ENCODE measurements around the gene FBXL13. TPM values are rescaled to one million over a fixed set of nuclear protein-coding genes. Genes with fewer than 3 reads are reported as not detected.

FBXL13 gene
- total and polyA plus RNA-seq, 4 donors: 1.00 to 2.6 (median 1.4) TPM; not detected in 1

DNA sequence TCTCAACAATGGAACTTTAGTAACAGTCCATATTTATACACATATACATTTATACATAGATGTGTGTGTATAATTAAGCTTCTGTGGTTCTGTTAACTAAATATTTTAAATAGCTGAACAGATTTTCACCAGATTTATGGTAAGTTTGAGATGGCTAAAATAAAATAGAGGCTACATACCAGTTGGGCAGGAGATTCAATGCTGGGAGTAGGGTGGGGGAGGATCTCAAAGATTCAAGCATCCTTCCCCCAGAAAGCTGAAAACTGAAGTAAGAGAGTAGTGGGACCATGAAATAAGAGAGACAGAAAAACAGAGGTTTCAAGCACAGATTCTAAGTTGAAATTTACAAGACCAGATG is 147.8 kb downstream of the FBXL13 start:
- Histone ChIP-seq H3K36me3 (ENCODE audit: control insufficient read depth in 1 of 2, insufficient read depth in 2 of 2, low read length in 1 of 2) (no peaks in the 10 kb centered on the region), H3K4me1 (ENCODE audit: control insufficient read depth in 1 of 2, insufficient read depth in 2 of 2, low read length in 2 of 2) (peaks cover 4 to 9% of the 10 kb centered on the region in 2 donors), H3K27ac (ENCODE audit: low read depth in 1 of 2, low read length in 2 of 2) (no peak overlapping the region), H3K9me3 (ENCODE audit: control insufficient read depth, low read length) (no peaks in the 10 kb centered on the region), H3K4me3 (ENCODE audit: low read length in 2 of 2) (no peak overlapping the region), H3K27me3 (ENCODE audit: control insufficient read depth in 1 of 2, insufficient read depth in 2 of 2, low read length in 1 of 2) (no peaks in the 10 kb centered on the region)
- no peak for ATAC-seq (ENCODE audit: low FRiP score)
- intact Hi-C loops (cut with DNase I): no loop called here
- DNase-seq: no peak

DNA sequence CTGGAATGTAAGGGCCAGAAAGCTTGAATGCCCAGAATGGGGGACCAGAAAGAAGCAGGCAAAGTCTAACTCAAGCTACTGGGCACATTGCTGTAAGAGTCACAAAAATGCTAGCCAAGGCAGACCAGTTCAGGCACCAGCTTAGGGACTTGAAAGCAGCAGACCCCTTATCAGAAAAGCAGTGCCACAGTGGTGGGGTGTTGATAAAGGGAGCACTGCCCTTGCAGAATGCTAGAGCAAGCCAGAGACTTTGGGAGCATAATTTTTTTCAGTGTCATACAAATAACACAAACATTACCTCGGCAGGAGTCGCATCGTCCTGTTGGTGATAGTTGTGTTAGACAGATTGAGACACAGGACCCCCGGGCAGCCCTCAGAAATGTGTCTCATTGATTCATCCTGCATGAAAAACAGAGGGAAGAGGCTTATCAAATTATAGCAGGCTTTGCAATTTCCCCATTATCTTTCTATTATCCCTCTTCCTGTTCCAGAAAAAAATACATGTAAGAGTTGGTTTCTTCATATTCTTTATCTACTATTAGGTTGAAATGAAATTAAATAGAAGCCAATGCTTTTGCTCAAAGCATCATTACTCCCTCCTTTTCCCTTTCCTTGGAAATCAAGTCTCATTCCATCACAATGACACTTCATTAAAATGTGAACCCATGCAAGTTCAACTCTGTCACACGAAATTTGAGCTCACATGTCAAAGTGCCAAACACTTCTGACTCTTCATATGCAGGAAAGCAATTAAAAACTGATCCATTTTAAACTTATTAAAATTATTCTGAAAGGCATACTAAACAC is 148.4 kb downstream of the FBXL13 start:
- ATAC-seq (ENCODE audit: low FRiP score) (no peak), DNase-seq (no peak)
- Histone ChIP-seq H3K27me3 (ENCODE audit: control insufficient read depth in 1 of 2, insufficient read depth in 2 of 2, low read length in 1 of 2) (no peaks in the 10 kb centered on the region), H3K4me3 (ENCODE audit: low read length in 2 of 2) (no peak overlapping the region), H3K4me1 (ENCODE audit: control insufficient read depth in 1 of 2, insufficient read depth in 2 of 2, low read length in 2 of 2) (peaks cover 4 to 9% of the 10 kb centered on the region in 2 donors), H3K27ac (ENCODE audit: low read depth in 1 of 2, low read length in 2 of 2) (peak overlapping the region in 1 of 2 donors; percentile 63), H3K36me3 (ENCODE audit: control insufficient read depth in 1 of 2, insufficient read depth in 2 of 2, low read length in 1 of 2) (no peaks in the 10 kb centered on the region), H3K9me3 (ENCODE audit: control insufficient read depth, low read length) (no peaks in the 10 kb centered on the region)
- WGBS, 2 donors: 19 to 23% methylated on average over 5 of the region's 5 CpGs
- intact Hi-C loops (cut with DNase I): no loop called here

DNA sequence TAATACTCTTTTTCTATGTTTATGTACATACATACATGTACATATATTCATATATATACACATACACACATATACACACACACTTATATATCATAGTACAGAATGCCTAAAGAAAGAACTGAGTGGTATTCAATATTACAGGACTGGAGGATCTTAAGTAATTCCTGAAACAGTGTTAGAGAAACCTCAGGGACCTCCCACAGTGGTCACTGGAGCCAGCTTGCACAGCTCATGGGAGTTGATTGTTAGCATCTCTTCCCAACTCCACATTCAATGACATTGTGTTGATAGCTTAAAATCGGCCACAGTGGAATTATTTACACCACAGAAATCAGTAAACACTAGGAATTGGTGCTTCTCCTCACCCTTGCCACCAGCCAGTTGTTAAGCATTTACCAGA is 155.8 kb downstream of the FBXL13 start:
- WGBS, 2 donors: 8 to 13% methylated on average over 1 of the region's 1 CpG
- H3K27ac ChIP-seq (ENCODE audit: low read depth in 1 of 2, low read length in 2 of 2): no peak overlapping the region
- ATAC-seq (ENCODE audit: low FRiP score) (no peak), DNase-seq (no peak)
- H3K36me3 ChIP-seq (ENCODE audit: control insufficient read depth in 1 of 2, insufficient read depth in 2 of 2, low read length in 1 of 2): no peaks in the 10 kb centered on the region
- H3K4me3 ChIP-seq (ENCODE audit: low read length in 2 of 2): no peak overlapping the region
- H3K9me3 ChIP-seq (ENCODE audit: control insufficient read depth, low read length): no peaks in the 10 kb centered on the region
- peaks cover 9% of the 10 kb centered on the region in 2 donors for H3K4me1 ChIP-seq (ENCODE audit: control insufficient read depth in 1 of 2, insufficient read depth in 2 of 2, low read length in 2 of 2)
- no peaks in the 10 kb centered on the region for H3K27me3 ChIP-seq (ENCODE audit: control insufficient read depth in 1 of 2, insufficient read depth in 2 of 2, low read length in 1 of 2)
- intact Hi-C loops (cut with DNase I): loop anchor here (10.0 kb wide), 2 partner anchors 136 to 146 kb away; no protein-coding TSS in a partner anchor

DNA sequence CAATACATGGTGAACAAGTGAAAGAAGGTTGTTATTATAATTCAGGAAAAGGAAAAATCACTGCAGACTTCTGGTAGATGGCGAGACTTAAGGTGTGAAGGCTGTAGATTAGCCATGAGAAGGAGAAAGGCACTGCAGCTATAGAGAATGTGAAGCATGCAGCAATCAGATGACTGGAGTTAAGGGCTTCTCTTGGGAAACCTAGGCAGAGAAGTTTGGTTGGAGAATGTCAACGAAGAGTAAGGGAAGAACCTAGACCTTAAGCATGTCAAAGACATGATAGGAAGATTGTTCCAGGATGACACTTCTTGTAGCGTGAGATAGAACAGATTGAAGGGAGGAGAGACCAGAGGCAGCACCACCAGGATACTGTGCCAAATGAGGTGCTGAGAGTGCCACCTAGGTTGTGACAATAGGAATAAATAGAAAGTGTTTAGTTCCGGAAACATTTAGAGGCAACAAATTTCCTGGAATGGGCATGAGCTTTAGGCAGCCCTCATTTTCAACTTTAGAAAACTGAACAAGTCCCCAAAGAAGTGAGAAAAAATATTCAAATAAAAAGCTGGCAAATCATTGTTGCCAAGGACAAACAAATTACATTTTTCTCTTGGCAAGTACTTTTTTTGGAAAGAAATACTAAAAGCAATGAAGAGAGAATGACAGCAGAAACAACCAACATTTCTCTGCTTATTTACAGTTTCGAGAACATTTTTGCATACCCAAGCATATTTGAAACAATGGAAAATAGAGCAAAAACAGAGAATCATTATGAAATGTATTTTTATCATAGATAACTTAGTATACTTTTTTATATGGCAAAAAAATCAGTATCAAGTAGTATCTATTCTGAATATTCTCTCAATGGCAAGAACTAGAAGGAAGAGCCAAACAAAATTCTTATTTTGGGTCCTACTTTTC is 156.9 kb downstream of the FBXL13 start:
- DNase-seq (no peak), ATAC-seq (ENCODE audit: low FRiP score) (no peak)
- no peaks in the 10 kb centered on the region for H3K36me3 ChIP-seq (ENCODE audit: control insufficient read depth in 1 of 2, insufficient read depth in 2 of 2, low read length in 1 of 2)
- no peaks in the 10 kb centered on the region for H3K9me3 ChIP-seq (ENCODE audit: control insufficient read depth, low read length)
- H3K27me3 ChIP-seq (ENCODE audit: control insufficient read depth in 1 of 2, insufficient read depth in 2 of 2, low read length in 1 of 2): no peaks in the 10 kb centered on the region
- H3K27ac ChIP-seq (ENCODE audit: low read depth in 1 of 2, low read length in 2 of 2): peak overlapping the region in 1 of 2 donors; percentile 71
- H3K4me3 ChIP-seq (ENCODE audit: low read length in 2 of 2): no peak overlapping the region
- 25 to 29% methylated on average over 5 of the region's 5 CpGs for whole genome bisulfite sequencing, 2 donors
- peaks cover 9% of the 10 kb centered on the region in 2 donors for H3K4me1 ChIP-seq (ENCODE audit: control insufficient read depth in 1 of 2, insufficient read depth in 2 of 2, low read length in 2 of 2)
- intact Hi-C loops (cut with DNase I): loop anchor here (10.0 kb wide), 2 partner anchors 137 to 147 kb away; no protein-coding TSS in a partner anchor

DNA sequence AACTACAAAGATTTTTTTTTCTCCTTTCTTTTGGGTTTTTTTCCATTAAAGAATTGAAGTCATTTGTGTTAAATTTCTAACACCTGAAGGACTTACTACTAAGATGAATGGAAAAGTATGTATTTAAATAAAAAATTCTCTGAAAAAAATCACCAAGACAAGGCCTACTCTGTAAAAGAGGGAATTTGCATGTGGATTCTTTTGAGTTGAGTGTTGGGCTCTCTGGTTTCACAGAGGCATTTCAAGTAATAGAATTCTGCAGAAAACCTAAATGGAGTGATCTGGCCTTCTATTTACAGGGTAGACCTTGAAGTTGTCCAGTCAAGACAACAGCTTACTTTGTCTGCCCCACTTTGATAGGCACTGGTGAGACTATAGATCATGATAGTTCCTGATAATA is 157.7 kb downstream of the FBXL13 start:
- no peaks in the 10 kb centered on the region for H3K9me3 ChIP-seq (ENCODE audit: control insufficient read depth, low read length)
- H3K36me3 ChIP-seq (ENCODE audit: control insufficient read depth in 1 of 2, insufficient read depth in 2 of 2, low read length in 1 of 2): no peaks in the 10 kb centered on the region
- intact Hi-C loops (cut with DNase I): loop anchor here (10.0 kb wide), 2 partner anchors 138 to 148 kb away; no protein-coding TSS in a partner anchor
- H3K27me3 ChIP-seq (ENCODE audit: control insufficient read depth in 1 of 2, insufficient read depth in 2 of 2, low read length in 1 of 2): no peaks in the 10 kb centered on the region
- ATAC-seq (ENCODE audit: low FRiP score) (no peak), DNase-seq (no peak)
- H3K27ac ChIP-seq (ENCODE audit: low read depth in 1 of 2, low read length in 2 of 2): no peak overlapping the region
- peaks cover 9% of the 10 kb centered on the region in 2 donors for H3K4me1 ChIP-seq (ENCODE audit: control insufficient read depth in 1 of 2, insufficient read depth in 2 of 2, low read length in 2 of 2)
- no peak overlapping the region for H3K4me3 ChIP-seq (ENCODE audit: low read length in 2 of 2)

DNA sequence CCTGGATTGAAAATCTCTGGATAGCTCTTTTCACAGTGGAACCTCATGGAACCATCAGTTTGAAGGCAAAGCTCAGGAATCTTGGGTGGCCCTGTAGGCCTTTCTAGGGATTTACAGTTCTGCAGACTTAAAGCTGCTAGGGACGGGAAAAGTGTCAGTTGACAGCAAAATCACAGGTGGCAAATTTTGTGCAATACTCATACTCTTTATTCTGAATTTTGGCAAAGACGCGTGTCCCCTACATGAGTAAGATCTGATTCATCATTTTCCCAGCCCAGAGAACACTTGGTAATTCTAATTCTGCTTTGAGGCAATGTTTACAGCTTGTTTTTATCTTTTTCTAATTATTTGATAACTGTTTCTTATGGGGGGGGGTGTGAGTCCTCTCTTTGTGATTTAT is 158.2 kb downstream of the FBXL13 start:
- ATAC-seq (ENCODE audit: low FRiP score) (no peak), DNase-seq (no peak)
- no peaks in the 10 kb centered on the region for H3K27me3 ChIP-seq (ENCODE audit: control insufficient read depth in 1 of 2, insufficient read depth in 2 of 2, low read length in 1 of 2)
- WGBS, 2 donors: 7 to 9% methylated on average over 3 of the region's 3 CpGs
- H3K4me1 ChIP-seq (ENCODE audit: control insufficient read depth in 1 of 2, insufficient read depth in 2 of 2, low read length in 2 of 2): peaks cover 9% of the 10 kb centered on the region in 2 donors
- peak overlapping the region in 1 of 2 donors; percentile 40 for H3K27ac ChIP-seq (ENCODE audit: low read depth in 1 of 2, low read length in 2 of 2)
- no peaks in the 10 kb centered on the region for H3K9me3 ChIP-seq (ENCODE audit: control insufficient read depth, low read length)
- no peak overlapping the region for H3K4me3 ChIP-seq (ENCODE audit: low read length in 2 of 2)
- H3K36me3 ChIP-seq (ENCODE audit: control insufficient read depth in 1 of 2, insufficient read depth in 2 of 2, low read length in 1 of 2): no peaks in the 10 kb centered on the region
- intact Hi-C loops (cut with DNase I): loop anchor here (10.0 kb wide), 2 partner anchors 138 to 148 kb away; no protein-coding TSS in a partner anchor

DNA sequence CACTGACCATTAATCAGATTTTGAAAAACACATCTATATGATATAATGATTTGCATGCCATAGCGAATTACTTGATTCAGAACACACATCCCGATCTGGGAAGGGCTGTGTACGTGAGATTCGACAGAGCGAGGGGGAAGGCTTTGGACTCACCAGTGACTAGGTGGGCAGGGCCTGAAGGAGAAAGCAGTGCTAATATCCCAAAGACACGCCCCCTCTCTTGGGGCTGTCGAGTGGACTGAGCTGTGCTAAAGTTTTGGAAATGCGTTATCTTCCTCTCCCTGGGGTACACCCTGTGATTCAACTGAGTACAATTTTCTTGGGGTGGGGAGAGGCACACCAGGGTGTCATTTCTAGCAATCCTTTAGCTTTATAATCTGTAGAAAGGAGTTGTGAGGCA is 160.0 kb downstream of the FBXL13 start:
- H3K4me3 ChIP-seq (ENCODE audit: low read length in 2 of 2): peak overlapping the region; percentile 59 to 65
- ATAC-seq (ENCODE audit: low FRiP score): peak; percentile 93
- no peaks in the 10 kb centered on the region for H3K36me3 ChIP-seq (ENCODE audit: control insufficient read depth in 1 of 2, insufficient read depth in 2 of 2, low read length in 1 of 2)
- no peaks in the 10 kb centered on the region for H3K9me3 ChIP-seq (ENCODE audit: control insufficient read depth, low read length)
- intact Hi-C loops (cut with DNase I): loop anchor here (10.0 kb wide), 2 partner anchors 140 to 150 kb away; no protein-coding TSS in a partner anchor
- H3K4me1 ChIP-seq (ENCODE audit: control insufficient read depth in 1 of 2, insufficient read depth in 2 of 2, low read length in 2 of 2): peaks cover 9% of the 10 kb centered on the region in 2 donors
- DNase-seq: peak; percentile 81 to 87
- H3K27ac ChIP-seq (ENCODE audit: low read depth in 1 of 2, low read length in 2 of 2): peak overlapping the region in 1 of 2 donors; percentile 89
- 9 to 11% methylated on average over 8 of the region's 8 CpGs for WGBS, 2 donors
- H3K27me3 ChIP-seq (ENCODE audit: control insufficient read depth in 1 of 2, insufficient read depth in 2 of 2, low read length in 1 of 2): no peaks in the 10 kb centered on the region

DNA sequence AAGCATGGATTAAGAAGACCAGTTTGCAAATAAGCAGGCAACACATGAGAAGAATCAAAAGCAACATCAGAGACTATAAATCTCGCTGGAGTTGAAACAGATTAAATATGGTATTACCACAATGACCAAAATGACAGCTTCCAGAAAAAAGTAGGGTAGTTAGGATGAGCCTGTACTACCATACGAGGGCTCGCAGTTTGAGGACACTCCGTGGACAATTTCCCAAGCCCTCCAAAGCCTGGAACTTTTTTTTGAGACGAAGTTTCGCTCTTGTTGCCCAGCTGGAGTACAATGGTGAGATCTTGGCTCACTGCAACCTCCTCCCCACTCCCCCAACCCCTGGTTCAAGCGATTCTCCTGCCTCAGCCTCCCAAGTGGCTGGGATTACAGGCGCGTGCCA is 160.8 kb downstream of the FBXL13 start:
- Histone ChIP-seq H3K27ac (ENCODE audit: low read depth in 1 of 2, low read length in 2 of 2) (peak overlapping the region in 1 of 2 donors; percentile 64), H3K9me3 (ENCODE audit: control insufficient read depth, low read length) (no peaks in the 10 kb centered on the region), H3K4me1 (ENCODE audit: control insufficient read depth in 1 of 2, insufficient read depth in 2 of 2, low read length in 2 of 2) (peaks cover 7 to 9% of the 10 kb centered on the region in 2 donors), H3K36me3 (ENCODE audit: control insufficient read depth in 1 of 2, insufficient read depth in 2 of 2, low read length in 1 of 2) (no peaks in the 10 kb centered on the region), H3K27me3 (ENCODE audit: control insufficient read depth in 1 of 2, insufficient read depth in 2 of 2, low read length in 1 of 2) (no peaks in the 10 kb centered on the region), H3K4me3 (ENCODE audit: low read length in 2 of 2) (peak overlapping the region; percentile 47 to 59)
- DNase-seq: no peak
- 5 to 6% methylated on average over 9 of the region's 9 CpGs for WGBS, 2 donors
- intact Hi-C loops (cut with DNase I): loop anchor here (2.0 to 10.0 kb wide), 3 partner anchors 79 to 151 kb away; no protein-coding TSS in a partner anchor
- ATAC-seq (ENCODE audit: low FRiP score): peak; percentile 3

All from aorta (tissue), 5 donors.